KMS-11 (cell line): ENCODE data around the gene CELF5.

ENCODE experiments used
- H2AFZ ChIP-seq: fragments of 200-600 bp; sonication (generic); 2 replicates; pipeline ENCODE4 v1.6.1; 2016; ENCODE audit warnings: antibody characterized with exemption, mixed run types, low read depth
- H3K27ac ChIP-seq: fragments of 200-600 bp; sonication (generic); 2 replicates; pipeline ENCODE4 v1.6.1; 2016; ENCODE audit warnings: mild to moderate bottlenecking, mixed run types
- H3K27me3 ChIP-seq: fragments of 200-600 bp; sonication (generic); 2 replicates; pipeline ENCODE4 v1.6.1; 2017; ENCODE audit warnings: mild to moderate bottlenecking, low read depth, mixed run types, moderate library complexity; ENCODE audit not compliant: insufficient read depth
- H3K36me3 ChIP-seq: fragments of 200-600 bp; sonication (generic); 2 replicates; pipeline ENCODE4 v1.6.1; 2017; ENCODE audit warnings: mild to moderate bottlenecking, mixed run types; ENCODE audit not compliant: insufficient read depth
- H3K4me1 ChIP-seq: fragments of 200-600 bp; sonication (generic); 2 replicates; pipeline ENCODE4 v1.6.1; 2016; ENCODE audit warnings: mild to moderate bottlenecking, low read depth, mixed run types; ENCODE audit not compliant: poor library complexity, severe bottlenecking
- H3K4me2 ChIP-seq: fragments of 200-600 bp; sonication (generic); 2 replicates; pipeline ENCODE4 v1.7.0; 2016; ENCODE audit warnings: mild to moderate bottlenecking, mixed run types
- H3K4me3 ChIP-seq: fragments of 200-600 bp; sonication (generic); IDR thresholded peaks from 2 replicates; pipeline ENCODE4 v1.6.1; 2017; ENCODE audit warnings: low read depth, low read length, mixed read lengths; ENCODE audit not compliant: insufficient read depth
- H3K79me2 ChIP-seq: fragments of 200-600 bp; sonication (generic); 2 replicates; pipeline ENCODE4 v1.6.1; 2016; ENCODE audit warnings: low read depth, mixed run types; ENCODE audit not compliant: insufficient read depth
- H3K9ac ChIP-seq: fragments of 200-600 bp; sonication (generic); 2 replicates; pipeline ENCODE4 v1.6.1; 2016; ENCODE audit warnings: mild to moderate bottlenecking, mixed run types
- H4K20me1 ChIP-seq: fragments of 200-600 bp; sonication (generic); 2 replicates; pipeline ENCODE4 v1.6.1; 2016; ENCODE audit warnings: mild to moderate bottlenecking, mixed run types; ENCODE audit not compliant: insufficient read depth
- TF ChIP-seq, protein P1 (sequence below): fragments of 200-600 bp; sonication (generic); conservative IDR thresholded peaks from 2 replicates; pipeline ENCODE4 v1.6.1; 2017; ENCODE audit warnings: low read depth, mild to moderate bottlenecking, antibody characterized with exemption, low read length, moderate library complexity, mixed read lengths

The CELF5 gene

DNA sequence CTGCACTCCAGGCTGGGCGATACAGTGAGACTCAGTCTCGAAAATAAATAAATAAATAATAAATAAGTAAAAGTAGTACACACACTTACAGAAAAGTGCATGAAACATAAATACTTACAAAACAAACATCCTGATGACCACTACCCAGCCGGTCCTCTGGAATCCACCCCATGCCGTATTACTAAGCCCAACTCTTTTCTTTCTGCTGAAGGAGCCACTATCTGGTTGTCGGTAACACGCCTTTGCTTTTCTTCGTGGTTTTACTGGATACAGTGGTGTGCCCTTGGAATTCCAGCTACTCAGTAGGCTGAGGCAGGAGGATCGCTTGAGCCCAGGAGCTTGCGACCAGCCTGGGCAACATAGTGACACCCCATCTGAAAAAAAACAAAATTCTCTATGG, 39.4 kb downstream of the CELF5 start:
- H3K27ac ChIP-seq = no peak overlapping the region
- no peak overlapping the region for H3K4me2 ChIP-seq
- no peaks in the 10 kb centered on the region for H4K20me1 ChIP-seq
- H3K9ac ChIP-seq = no peak overlapping the region
- H3K27me3 ChIP-seq = peaks cover 96% of the 10 kb centered on the region
- H2AFZ ChIP-seq = no peak overlapping the region
- TF ChIP-seq, protein P1, sequence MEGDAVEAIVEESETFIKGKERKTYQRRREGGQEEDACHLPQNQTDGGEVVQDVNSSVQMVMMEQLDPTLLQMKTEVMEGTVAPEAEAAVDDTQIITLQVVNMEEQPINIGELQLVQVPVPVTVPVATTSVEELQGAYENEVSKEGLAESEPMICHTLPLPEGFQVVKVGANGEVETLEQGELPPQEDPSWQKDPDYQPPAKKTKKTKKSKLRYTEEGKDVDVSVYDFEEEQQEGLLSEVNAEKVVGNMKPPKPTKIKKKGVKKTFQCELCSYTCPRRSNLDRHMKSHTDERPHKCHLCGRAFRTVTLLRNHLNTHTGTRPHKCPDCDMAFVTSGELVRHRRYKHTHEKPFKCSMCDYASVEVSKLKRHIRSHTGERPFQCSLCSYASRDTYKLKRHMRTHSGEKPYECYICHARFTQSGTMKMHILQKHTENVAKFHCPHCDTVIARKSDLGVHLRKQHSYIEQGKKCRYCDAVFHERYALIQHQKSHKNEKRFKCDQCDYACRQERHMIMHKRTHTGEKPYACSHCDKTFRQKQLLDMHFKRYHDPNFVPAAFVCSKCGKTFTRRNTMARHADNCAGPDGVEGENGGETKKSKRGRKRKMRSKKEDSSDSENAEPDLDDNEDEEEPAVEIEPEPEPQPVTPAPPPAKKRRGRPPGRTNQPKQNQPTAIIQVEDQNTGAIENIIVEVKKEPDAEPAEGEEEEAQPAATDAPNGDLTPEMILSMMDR = no peak
- no peaks in the 10 kb centered on the region for H3K79me2 ChIP-seq
- no peak overlapping the region for H3K4me3 ChIP-seq
- H3K36me3 ChIP-seq = no peaks in the 10 kb centered on the region
- H3K4me1 ChIP-seq = no peaks in the 10 kb centered on the region

DNA sequence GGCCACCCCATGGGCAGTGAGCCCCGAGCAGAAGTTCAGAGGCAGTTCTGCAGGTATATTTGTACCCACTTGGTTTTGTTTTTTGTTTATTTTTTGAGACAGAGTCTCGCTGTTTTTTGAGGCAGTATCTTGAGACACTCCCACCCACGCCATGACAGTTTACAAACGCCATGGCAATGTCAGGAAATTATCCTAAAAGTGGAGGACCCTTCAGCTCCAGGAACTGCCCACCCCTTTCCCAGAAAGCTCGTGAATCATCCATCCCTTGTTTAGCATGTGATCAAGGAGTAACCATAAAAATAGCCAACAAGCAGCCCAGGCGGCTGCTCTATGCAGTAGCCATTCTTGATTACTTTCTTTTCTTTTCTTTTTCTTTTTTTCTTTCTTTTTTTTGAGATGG, 41.0 kb downstream of the CELF5 start:
- H3K4me1 ChIP-seq = no peaks in the 10 kb centered on the region
- TF ChIP-seq, protein P1 = no peak
- no peaks in the 10 kb centered on the region for H3K79me2 ChIP-seq
- H3K4me3 ChIP-seq = no peak overlapping the region
- no peak overlapping the region for H3K4me2 ChIP-seq
- H3K9ac ChIP-seq = no peak overlapping the region
- H2AFZ ChIP-seq = no peak overlapping the region
- no peaks in the 10 kb centered on the region for H4K20me1 ChIP-seq
- H3K27ac ChIP-seq = no peak overlapping the region
- H3K36me3 ChIP-seq = no peaks in the 10 kb centered on the region
- peaks cover 95% of the 10 kb centered on the region for H3K27me3 ChIP-seq

DNA sequence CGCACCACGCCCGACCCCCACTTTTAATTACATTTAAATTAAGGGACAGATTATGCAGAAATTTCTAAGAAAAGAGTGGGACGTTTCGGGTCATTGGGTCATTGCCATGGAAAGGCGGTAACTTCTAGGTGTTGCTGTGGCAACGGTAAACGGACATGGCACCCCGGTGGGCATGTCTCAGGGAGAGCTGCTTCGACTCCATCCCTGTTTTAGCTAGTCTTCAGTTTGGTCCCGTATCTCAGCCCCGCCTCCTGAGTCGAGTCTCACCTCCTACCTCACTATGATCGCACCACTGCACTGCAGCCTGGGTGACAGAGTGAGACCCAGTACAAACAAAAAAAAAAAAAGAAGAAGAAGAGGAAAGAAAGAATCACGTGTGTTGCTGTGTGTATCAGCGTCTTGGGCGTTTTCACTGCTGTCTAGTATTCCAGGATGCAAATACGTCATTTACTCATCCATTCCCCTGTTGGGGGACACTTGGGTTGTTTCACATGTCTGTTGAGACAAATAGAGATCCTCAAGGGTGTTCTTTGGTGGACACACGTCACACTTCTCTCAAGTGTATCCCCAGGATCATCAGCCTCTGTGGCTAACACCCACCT, 41.7 kb downstream of the CELF5 start:
- Histone ChIP-seq H2AFZ (no peak overlapping the region), H3K4me1 (no peaks in the 10 kb centered on the region), H3K27me3 (peaks cover 87% of the 10 kb centered on the region), H3K4me2 (no peak overlapping the region), H3K4me3 (no peak overlapping the region), H3K36me3 (no peaks in the 10 kb centered on the region), H3K79me2 (no peaks in the 10 kb centered on the region), H3K27ac (no peak overlapping the region), H4K20me1 (no peaks in the 10 kb centered on the region), H3K9ac (no peak overlapping the region)
- TF ChIP-seq, protein P1 = no peak

DNA sequence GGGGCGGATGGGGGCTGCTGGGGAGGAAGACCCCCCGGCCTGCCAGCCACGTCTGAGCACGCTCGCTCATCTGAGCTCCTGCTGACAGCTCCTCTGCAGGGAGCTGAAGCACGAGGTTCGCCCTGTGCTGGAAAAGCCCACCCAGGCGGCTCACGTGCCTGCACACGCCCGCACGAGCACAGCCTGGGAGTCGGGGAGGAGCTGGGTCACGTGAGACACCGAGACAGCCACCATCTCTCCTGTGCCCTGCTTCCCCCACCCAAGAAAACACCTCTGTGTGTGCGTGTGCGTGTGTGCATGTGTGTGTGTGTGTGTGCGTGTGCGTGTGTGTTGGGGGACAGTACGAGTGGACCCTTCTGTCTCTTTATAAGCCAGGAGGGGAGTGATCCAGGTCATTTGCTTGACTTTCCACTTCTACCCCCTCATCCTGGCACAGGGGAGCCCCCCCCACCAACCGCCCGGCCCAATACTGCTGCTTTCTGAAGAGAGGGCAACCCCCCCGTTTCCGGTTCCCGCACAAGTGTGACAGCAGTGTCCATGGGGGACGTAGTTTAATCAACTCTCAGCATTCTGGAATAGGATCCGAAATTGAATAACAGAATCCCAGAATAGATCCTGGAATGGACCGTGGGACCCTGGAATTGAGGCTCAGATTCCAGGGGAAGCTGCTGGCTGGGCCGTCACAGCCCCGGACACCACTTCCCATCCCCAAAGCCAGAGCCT, 42.5 kb downstream of the CELF5 start:
- no peaks in the 10 kb centered on the region for H3K36me3 ChIP-seq
- no peaks in the 10 kb centered on the region for H3K4me1 ChIP-seq
- no peaks in the 10 kb centered on the region for H4K20me1 ChIP-seq
- no peaks in the 10 kb centered on the region for H3K79me2 ChIP-seq
- H3K27me3 ChIP-seq = peaks cover 87% of the 10 kb centered on the region
- no peak overlapping the region for H3K27ac ChIP-seq
- H3K9ac ChIP-seq = no peak overlapping the region
- no peak overlapping the region for H3K4me3 ChIP-seq
- TF ChIP-seq, protein P1 = no peak
- no peak overlapping the region for H2AFZ ChIP-seq
- no peak overlapping the region for H3K4me2 ChIP-seq
